H9 (cell line): ENCODE data around the gene ZMAT2. TPM values are rescaled to one million over a fixed set of nuclear protein-coding genes. Genes with fewer than 3 reads are reported as not detected.

Source experiments
- DNase-seq: peaks from one replicate; pipeline ENCODE4 v3.0.0-alpha.2; 2017
- H2AFZ ChIP-seq: one replicate; pipeline ENCODE4 v1.6.1; 2013; ENCODE audit warnings: mild to moderate bottlenecking, low read length, control low read depth, moderate library complexity
- H2AK5ac ChIP-seq: 2 replicates; pipeline ENCODE4 v1.6.1; 2013; ENCODE audit warnings: low read length, control low read depth, mixed read lengths; ENCODE audit not compliant: insufficient read length
- H2BK120ac ChIP-seq: one replicate; pipeline ENCODE4 v1.6.1; 2013; ENCODE audit warnings: low read depth, mild to moderate bottlenecking, low read length, control low read depth, inconsistent platforms; ENCODE audit not compliant: poor library complexity, severe bottlenecking
- H2BK12ac ChIP-seq: 2 replicates; pipeline ENCODE4 v1.6.1; 2013; ENCODE audit warnings: low read length, control low read depth, mixed read lengths, low read depth; ENCODE audit not compliant: insufficient read length
- H2BK15ac ChIP-seq: 2 replicates; pipeline ENCODE4 v1.6.1; 2013; ENCODE audit warnings: low read depth, low read length, control low read depth
- H2BK20ac ChIP-seq: one replicate; pipeline ENCODE4 v1.6.1; 2013; ENCODE audit warnings: low read depth, mild to moderate bottlenecking, low read length, control low read depth, inconsistent platforms; ENCODE audit not compliant: poor library complexity, severe bottlenecking
- H2BK5ac ChIP-seq: 2 replicates; pipeline ENCODE4 v1.6.1; 2013; ENCODE audit warnings: low read length, control low read depth, mixed read lengths; ENCODE audit not compliant: insufficient read length
- H3K14ac ChIP-seq: 2 replicates; pipeline ENCODE4 v1.6.1; 2013; ENCODE audit warnings: low read length, control low read depth; ENCODE audit not compliant: insufficient read depth
- H3K18ac ChIP-seq: 2 replicates; pipeline ENCODE4 v1.6.1; 2013; ENCODE audit warnings: low read depth, mild to moderate bottlenecking, mixed read lengths, low read length, control low read depth; ENCODE audit not compliant: insufficient read length
- H3K23ac ChIP-seq: 2 replicates; pipeline ENCODE4 v1.6.1; 2013; ENCODE audit warnings: low read length, control low read depth, mixed read lengths, low read depth; ENCODE audit not compliant: insufficient read length
- H3K23me2 ChIP-seq: 2 replicates; pipeline ENCODE4 v1.6.1; 2013; ENCODE audit warnings: low read depth, mild to moderate bottlenecking, mixed read lengths, low read length, control low read depth; ENCODE audit not compliant: insufficient read length, poor library complexity, severe bottlenecking
- H3K27ac ChIP-seq: 2 replicates; pipeline ENCODE4 v1.5.1; 2013; ENCODE audit warnings: low read length, control low read depth, mixed read lengths, low read depth; ENCODE audit not compliant: insufficient read length
- H3K27me3 ChIP-seq: 2 replicates; pipeline ENCODE4 v1.6.1; 2013; ENCODE audit warnings: low read length, control low read depth, inconsistent platforms; ENCODE audit not compliant: insufficient read depth
- H3K4ac ChIP-seq: 2 replicates; pipeline ENCODE4 v1.6.1; 2013; ENCODE audit warnings: low read depth, mild to moderate bottlenecking, control low read depth, inconsistent platforms, low read length, moderate library complexity
- H3K4me1 ChIP-seq: 2 replicates; pipeline ENCODE4 v1.6.1; 2013; ENCODE audit warnings: low read length, control low read depth, inconsistent platforms; ENCODE audit not compliant: insufficient read depth
- H3K4me2 ChIP-seq: 2 replicates; pipeline ENCODE4 v1.6.1; 2013; ENCODE audit warnings: low read length, control low read depth, mixed read lengths; ENCODE audit not compliant: insufficient read length, insufficient read depth
- H3K56ac ChIP-seq: 2 replicates; pipeline ENCODE4 v1.6.1; 2013; ENCODE audit warnings: low read depth, mild to moderate bottlenecking, mixed read lengths, low read length, control low read depth; ENCODE audit not compliant: insufficient read length
- H3K79me1 ChIP-seq: 2 replicates; pipeline ENCODE4 v1.6.1; 2013; ENCODE audit warnings: low read depth, mild to moderate bottlenecking, moderate library complexity, low read length, control low read depth, inconsistent platforms; ENCODE audit not compliant: insufficient read depth, poor library complexity, severe bottlenecking
- H3K79me2 ChIP-seq: 2 replicates; pipeline ENCODE4 v1.6.1; 2013; ENCODE audit warnings: low read length, control low read depth, inconsistent platforms; ENCODE audit not compliant: insufficient read depth
- H3K9ac ChIP-seq: 2 replicates; pipeline ENCODE4 v1.6.1; 2013; ENCODE audit warnings: low read length, control low read depth, mixed read lengths; ENCODE audit not compliant: insufficient read length; ENCODE audit errors: extremely low read depth
- H3K9me3 ChIP-seq: one replicate; pipeline ENCODE4 v1.6.1; 2013; ENCODE audit warnings: low read depth, low read length, inconsistent platforms; ENCODE audit not compliant: control insufficient read depth
- H3T11ph ChIP-seq: one replicate; pipeline ENCODE4 v1.6.1; 2013; ENCODE audit warnings: mild to moderate bottlenecking, low read length, control low read depth, inconsistent platforms
- H4K20me1 ChIP-seq: one replicate; pipeline ENCODE4 v1.6.1; 2013; ENCODE audit not compliant: control insufficient read depth, insufficient read length, insufficient read depth
- H4K5ac ChIP-seq: 2 replicates; pipeline ENCODE4 v1.6.1; 2013; ENCODE audit warnings: low read depth, mild to moderate bottlenecking, mixed read lengths, low read length, control low read depth; ENCODE audit not compliant: insufficient read length
- H4K8ac ChIP-seq: replicated peaks from 2 replicates; pipeline ENCODE4 v1.6.1; 2013; ENCODE audit warnings: low read length, control low read depth, mixed read lengths, low read depth; ENCODE audit not compliant: insufficient read length
- H4K91ac ChIP-seq: 2 replicates; pipeline ENCODE4 v1.6.1; 2013; ENCODE audit warnings: low read depth, mild to moderate bottlenecking, moderate library complexity, mixed read lengths, low read length, control low read depth; ENCODE audit not compliant: insufficient read length
- H3K27ac Mint-ChIP-seq, 3 experiments: 2 replicates in 2 of 3; 3 replicates in 1 of 3; pipeline ENCODE4 v1.8.0; 2020 to 2021; ENCODE audit warnings: mixed read lengths in 3 of 3, mild to moderate bottlenecking in 1 of 3, moderate library complexity in 1 of 3
- H3K27me3 Mint-ChIP-seq: 2 replicates; pipeline ENCODE4 v1.8.0; 2021; ENCODE audit warnings: low read depth, mild to moderate bottlenecking, moderate library complexity, mixed read lengths
- H3K36me3 Mint-ChIP-seq, 3 experiments: 2 replicates in 2 of 3; 3 replicates in 1 of 3; pipeline ENCODE4 v1.8.0; 2020 to 2021; ENCODE audit warnings: low read depth in 3 of 3, mixed read lengths in 3 of 3; ENCODE audit not compliant: insufficient read depth in 1 of 3
- H3K4me1 Mint-ChIP-seq, 2 experiments: 2 replicates each; pipeline ENCODE4 v1.8.0; 2020; ENCODE audit warnings: mixed read lengths in 2 of 2
- H3K4me3 Mint-ChIP-seq, 2 experiments: 2 replicates in 1 of 2; 3 replicates in 1 of 2; pipeline ENCODE4 v1.8.0; 2020 to 2021; ENCODE audit warnings: mild to moderate bottlenecking in 2 of 2, mixed read lengths in 2 of 2, moderate library complexity in 1 of 2
- H3K9me3 Mint-ChIP-seq, 2 experiments: 2 replicates in 1 of 2; 3 replicates in 1 of 2; pipeline ENCODE4 v1.8.0; 2020; ENCODE audit warnings: mild to moderate bottlenecking in 2 of 2, mixed read lengths in 2 of 2, moderate library complexity in 1 of 2
- WGBS: extraction: QIAGEN DNeasy Blood & Tissue Kit; methylation state at CpG from one replicate; pipeline ENCODE4 v1.1.7; 2013; ENCODE audit warnings: missing lambda C conversion rate, low lambda C conversion rate, mixed read lengths; ENCODE audit not compliant: insufficient read length; ENCODE audit errors: extremely low coverage; 5-methylcytosine and 5-hydroxymethylcytosine counted together
- total RNA-seq: library from RNA; stranded (reverse); gene quantifications from 2 replicates; pipeline ENCODE4 v1.2.1, GENCODE V29; 2021
- TF ChIP-seq, protein P1 (sequence below): fragments of 200-600 bp; sonication (generic); conservative IDR thresholded peaks from 3 replicates; pipeline ENCODE4 v1.8.0; 2021; ENCODE audit warnings: antibody characterized with exemption, mild to moderate bottlenecking

Gene ZMAT2
- total RNA-seq, 1 experiment from 2014 or later, result 61.8 TPM

DNA sequence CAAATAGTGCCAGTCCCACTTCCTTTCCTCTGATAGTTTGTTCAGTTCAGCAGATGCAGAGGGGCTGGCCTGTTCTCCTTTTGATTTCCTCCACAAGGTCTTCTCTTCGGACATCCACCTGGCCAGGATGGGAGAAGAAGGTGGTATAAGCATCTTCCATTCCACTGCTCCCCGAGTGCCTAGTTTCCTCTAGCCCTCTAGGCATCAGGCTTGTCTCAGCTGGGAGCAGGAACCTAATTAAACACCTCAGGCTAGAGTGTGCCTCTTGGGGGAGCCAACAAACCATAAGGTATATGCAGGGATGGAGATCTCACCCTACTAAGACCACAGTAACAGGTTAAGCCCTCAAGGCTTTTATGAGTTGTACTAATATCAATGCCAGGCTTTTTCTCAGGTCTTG, 26.0 kb upstream of the ZMAT2 start:
- Mint-ChIP-seq H3K27me3 (no peaks in the 10 kb centered on the region), H3K4me3 (peak overlapping the region in 1 of 2 experiments; percentile 31; a peak in 1 of 5 replicates), H3K4me1 (peaks cover 0 to 6% of the 10 kb centered on the region in 2 experiments; a peak in 1 of 4 replicates), H3K36me3 (peaks cover 15 to 80% (median 40%) of the 10 kb centered on the region in 3 experiments), H3K9me3 (no peaks in the 10 kb centered on the region), H3K27ac (peak overlapping the region in 1 of 3 experiments; percentile 49; a peak in 1 of 7 replicates)
- Histone ChIP-seq H3K79me2 (no peaks in the 10 kb centered on the region), H2AK5ac (no peak overlapping the region), H3K14ac (no peak overlapping the region), H2BK20ac (no peak overlapping the region), H2BK120ac (no peak overlapping the region), H3K23ac (no peak overlapping the region), H3K4me1 (no peaks in the 10 kb centered on the region), H3K9ac (no peak overlapping the region), H3K27me3 (no peaks in the 10 kb centered on the region), H4K8ac (no peak overlapping the region), H3K23me2 (no peaks in the 10 kb centered on the region), H2BK12ac (no peak overlapping the region), H3K9me3 (no peaks in the 10 kb centered on the region), H3K27ac (no peak overlapping the region), H3K79me1 (no peaks in the 10 kb centered on the region), H2AFZ (no peak overlapping the region), H4K91ac (no peak overlapping the region), H3K56ac (no peak overlapping the region), H3T11ph (no peak overlapping the region), H4K5ac (no peak overlapping the region), H3K4me2 (no peak overlapping the region), H3K4ac (no peak overlapping the region), H3K18ac (no peak overlapping the region), H2BK15ac (no peak overlapping the region), H2BK5ac (no peak overlapping the region), H4K20me1 (no peaks in the 10 kb centered on the region)
- TF ChIP-seq, protein P1, sequence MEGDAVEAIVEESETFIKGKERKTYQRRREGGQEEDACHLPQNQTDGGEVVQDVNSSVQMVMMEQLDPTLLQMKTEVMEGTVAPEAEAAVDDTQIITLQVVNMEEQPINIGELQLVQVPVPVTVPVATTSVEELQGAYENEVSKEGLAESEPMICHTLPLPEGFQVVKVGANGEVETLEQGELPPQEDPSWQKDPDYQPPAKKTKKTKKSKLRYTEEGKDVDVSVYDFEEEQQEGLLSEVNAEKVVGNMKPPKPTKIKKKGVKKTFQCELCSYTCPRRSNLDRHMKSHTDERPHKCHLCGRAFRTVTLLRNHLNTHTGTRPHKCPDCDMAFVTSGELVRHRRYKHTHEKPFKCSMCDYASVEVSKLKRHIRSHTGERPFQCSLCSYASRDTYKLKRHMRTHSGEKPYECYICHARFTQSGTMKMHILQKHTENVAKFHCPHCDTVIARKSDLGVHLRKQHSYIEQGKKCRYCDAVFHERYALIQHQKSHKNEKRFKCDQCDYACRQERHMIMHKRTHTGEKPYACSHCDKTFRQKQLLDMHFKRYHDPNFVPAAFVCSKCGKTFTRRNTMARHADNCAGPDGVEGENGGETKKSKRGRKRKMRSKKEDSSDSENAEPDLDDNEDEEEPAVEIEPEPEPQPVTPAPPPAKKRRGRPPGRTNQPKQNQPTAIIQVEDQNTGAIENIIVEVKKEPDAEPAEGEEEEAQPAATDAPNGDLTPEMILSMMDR, result no peak
- DNase-seq, result no peak
- no CpG with 5 or more reads among the region's 2 CpGs for WGBS
